HG02588 (cell line): ENCODE measurements around the gene COQ3.

ENCODE experiments used
- ATAC-seq: cut with Tn5 transposase; IDR thresholded peaks from one replicate; pipeline ENCODE4 v1.9.1; 2021; ENCODE audit warnings: mild to moderate bottlenecking, moderate library complexity; ENCODE audit not compliant: unreplicated experiment

The COQ3 gene

GRCh38 chr6:99334526-99335127, 59.4 kb downstream of the COQ3 start:
- ATAC-seq: peak; percentile 26

- peak; percentile 89 for ATAC-seq
Measured at GRCh38 chr6:99333068-99333467, 60.9 kb downstream of the COQ3 start.

- no peak for ATAC-seq
Measured at GRCh38 chr6:99331531-99331930, 62.5 kb downstream of the COQ3 start.

GRCh38 chr6:99330159-99330558, 63.8 kb downstream of the COQ3 start:
- ATAC-seq: peak; percentile 71

- ATAC-seq: no peak
Measured at GRCh38 chr6:99324996-99325395, 69.0 kb downstream of the COQ3 start.
